GM18870 (cell line): ENCODE measurements around the gene TIGD6.
"Not testable (repeated sequence)": the region's sequence is repeated elsewhere in the genome, so short reads cannot be mapped to it uniquely, and the experiment has no call there.

Experiments
- ATAC-seq: cut with Tn5 transposase; IDR thresholded peaks from one replicate; pipeline ENCODE4 v1.9.1; 2021; ENCODE audit warnings: moderate library complexity; ENCODE audit not compliant: unreplicated experiment

The TIGD6 gene

GRCh38 chr5:150000256-150000989, at the start of gene TIGD6, which contains the start of gene HMGXB3:
TSS of gene TIGD6 (minus strand) at chr5:150000654. CDS start at chr5:149996348, 4,306 bp downstream.
TSS of gene HMGXB3 (plus strand) at chr5:150000739. CDS start at chr5:150004853, 4,114 bp downstream.
- ATAC-seq = peak; percentile 74

- no peak for ATAC-seq
These were observed 45.6 kb upstream of the TIGD6 start for GRCh38 chr5:150046031-150046430.

GRCh38 chr5:150045549-150045948, 45.1 kb upstream of the TIGD6 start:
- no peak for ATAC-seq

GRCh38 chr5:150044712-150045111, 44.3 kb upstream of the TIGD6 start:
- ATAC-seq = no peak

GRCh38 chr5:150044329-150044681, 43.9 kb upstream of the TIGD6 start:
- no peak for ATAC-seq

- ATAC-seq = no peak
These were observed 43.3 kb upstream of the TIGD6 start for GRCh38 chr5:150043657-150044328.

- no peak for ATAC-seq
These were observed 42.0 kb upstream of the TIGD6 start for GRCh38 chr5:150042459-150042858.

GRCh38 chr5:150038547-150038946, 38.1 kb upstream of the TIGD6 start:
- ATAC-seq = no peak

- no peak for ATAC-seq
These were observed 36.1 kb upstream of the TIGD6 start for GRCh38 chr5:150036513-150036912.

- ATAC-seq = peak; percentile 94
These were observed 34.9 kb upstream of the TIGD6 start for GRCh38 chr5:150035139-150035895.

- ATAC-seq = no peak
These were observed 34.2 kb upstream of the TIGD6 start for GRCh38 chr5:150034662-150035061.

- ATAC-seq = no peak
These were observed 32.9 kb upstream of the TIGD6 start for GRCh38 chr5:150033334-150033733.

- not testable (repeated sequence) for ATAC-seq
These were observed 27.6 kb upstream of the TIGD6 start for GRCh38 chr5:150028047-150028446.

- ATAC-seq = no peak
These were observed 26.3 kb upstream of the TIGD6 start for GRCh38 chr5:150026682-150027172.

- ATAC-seq = no peak
These were observed 24.0 kb upstream of the TIGD6 start for GRCh38 chr5:150024346-150024984.

GRCh38 chr5:150023136-150023535, 22.7 kb upstream of the TIGD6 start:
- no peak for ATAC-seq

GRCh38 chr5:150022681-150023080, 22.2 kb upstream of the TIGD6 start:
- ATAC-seq = no peak

GRCh38 chr5:150022158-150022531, 21.7 kb upstream of the TIGD6 start:
- ATAC-seq = no peak

- ATAC-seq = no peak
These were observed 21.2 kb upstream of the TIGD6 start for GRCh38 chr5:150021491-150022157.

GRCh38 chr5:150020249-150020648, 19.8 kb upstream of the TIGD6 start:
- ATAC-seq = no peak
